DOHH2 (cell line): ENCODE data around the gene FOXP2.

Source experiments
- EZH2phosphoT487 ChIP-seq: fragments of 200-600 bp; sonication (generic); IDR thresholded peaks from 2 replicates; pipeline ENCODE4 v1.6.1; 2017; ENCODE audit warnings: borderline replicate concordance, mild to moderate bottlenecking, antibody characterized with exemption, low read length, moderate library complexity, mixed read lengths
- TF ChIP-seq, protein P1 (sequence below): fragments of 200-600 bp; sonication (generic); IDR thresholded peaks from one replicate; pipeline ENCODE4 v1.5.1; 2014; ENCODE audit warnings: antibody characterized with exemption, mild to moderate bottlenecking, low read depth, low read length; ENCODE audit not compliant: poor library complexity, severe bottlenecking

DNA sequence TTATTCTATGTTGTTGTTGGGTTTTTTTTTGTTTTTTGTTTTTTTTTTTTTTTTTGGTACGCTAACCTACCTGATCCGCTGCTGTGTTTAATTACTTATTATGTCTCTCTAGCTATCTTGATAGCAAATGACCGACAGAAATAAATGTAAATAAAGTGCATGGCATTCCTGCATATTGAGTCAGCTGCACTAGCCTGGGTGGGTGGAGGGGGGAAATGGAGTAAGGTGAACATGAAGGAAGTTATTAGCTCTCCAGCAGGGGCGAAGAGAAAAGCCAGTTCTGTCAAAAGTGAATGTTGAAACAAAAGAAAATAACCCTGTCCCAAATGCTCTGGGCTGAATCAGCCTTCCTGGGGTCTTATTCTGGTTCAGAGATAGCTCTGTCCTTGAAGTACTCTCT is 296.6 kb downstream of the FOXP2 start:
- TF ChIP-seq, protein P1, sequence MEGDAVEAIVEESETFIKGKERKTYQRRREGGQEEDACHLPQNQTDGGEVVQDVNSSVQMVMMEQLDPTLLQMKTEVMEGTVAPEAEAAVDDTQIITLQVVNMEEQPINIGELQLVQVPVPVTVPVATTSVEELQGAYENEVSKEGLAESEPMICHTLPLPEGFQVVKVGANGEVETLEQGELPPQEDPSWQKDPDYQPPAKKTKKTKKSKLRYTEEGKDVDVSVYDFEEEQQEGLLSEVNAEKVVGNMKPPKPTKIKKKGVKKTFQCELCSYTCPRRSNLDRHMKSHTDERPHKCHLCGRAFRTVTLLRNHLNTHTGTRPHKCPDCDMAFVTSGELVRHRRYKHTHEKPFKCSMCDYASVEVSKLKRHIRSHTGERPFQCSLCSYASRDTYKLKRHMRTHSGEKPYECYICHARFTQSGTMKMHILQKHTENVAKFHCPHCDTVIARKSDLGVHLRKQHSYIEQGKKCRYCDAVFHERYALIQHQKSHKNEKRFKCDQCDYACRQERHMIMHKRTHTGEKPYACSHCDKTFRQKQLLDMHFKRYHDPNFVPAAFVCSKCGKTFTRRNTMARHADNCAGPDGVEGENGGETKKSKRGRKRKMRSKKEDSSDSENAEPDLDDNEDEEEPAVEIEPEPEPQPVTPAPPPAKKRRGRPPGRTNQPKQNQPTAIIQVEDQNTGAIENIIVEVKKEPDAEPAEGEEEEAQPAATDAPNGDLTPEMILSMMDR, result no peak
- no peak for TF ChIP-seq EZH2phosphoT487
